GM12892 (cell line): ENCODE measurements around the gene ADIRF.

ENCODE experiments used
- DNase-seq: peaks from one replicate; pipeline ENCODE4 v3.0.0; 2011; ENCODE audit not compliant: insufficient read length
- FAIRE-seq: peaks from 2 replicates; lab custom pipeline; 2011; peaks lifted over from hg19 to GRCh38; lab: Jason Lieb, UNC
- POLR2A ChIP-seq: IDR thresholded peaks from 2 replicates; pipeline ENCODE4 v1.6.1; 2011; ENCODE audit warnings: low read depth, low read length, control low read depth
- POLR2AphosphoS5 ChIP-seq: IDR thresholded peaks from 2 replicates; pipeline ENCODE4 v1.6.1; 2011; ENCODE audit warnings: low read depth, low read length, control low read depth
- TAF1 ChIP-seq: IDR thresholded peaks from 2 replicates; pipeline ENCODE4 v1.6.1; 2011; ENCODE audit warnings: low read depth, mild to moderate bottlenecking, control low read depth, low read length, borderline replicate concordance

Gene ADIRF

GRCh38 chr10:86964061-86964846 is 4.0 kb upstream of the ADIRF start:
- FAIRE-seq: no peak
- TF ChIP-seq POLR2AphosphoS5 (no peak), TAF1 (no peak), POLR2A (no peak)

GRCh38 chr10:86964847-86965190 is 3.5 kb upstream of the ADIRF start:
- TF ChIP-seq POLR2A (no peak), POLR2AphosphoS5 (no peak)
- FAIRE-seq (no peak), DNase-seq (no peak)

More at GRCh38 chr10:86964061-86964846, 4.0 kb upstream of the ADIRF start:
- no peak for DNase-seq

DNA sequence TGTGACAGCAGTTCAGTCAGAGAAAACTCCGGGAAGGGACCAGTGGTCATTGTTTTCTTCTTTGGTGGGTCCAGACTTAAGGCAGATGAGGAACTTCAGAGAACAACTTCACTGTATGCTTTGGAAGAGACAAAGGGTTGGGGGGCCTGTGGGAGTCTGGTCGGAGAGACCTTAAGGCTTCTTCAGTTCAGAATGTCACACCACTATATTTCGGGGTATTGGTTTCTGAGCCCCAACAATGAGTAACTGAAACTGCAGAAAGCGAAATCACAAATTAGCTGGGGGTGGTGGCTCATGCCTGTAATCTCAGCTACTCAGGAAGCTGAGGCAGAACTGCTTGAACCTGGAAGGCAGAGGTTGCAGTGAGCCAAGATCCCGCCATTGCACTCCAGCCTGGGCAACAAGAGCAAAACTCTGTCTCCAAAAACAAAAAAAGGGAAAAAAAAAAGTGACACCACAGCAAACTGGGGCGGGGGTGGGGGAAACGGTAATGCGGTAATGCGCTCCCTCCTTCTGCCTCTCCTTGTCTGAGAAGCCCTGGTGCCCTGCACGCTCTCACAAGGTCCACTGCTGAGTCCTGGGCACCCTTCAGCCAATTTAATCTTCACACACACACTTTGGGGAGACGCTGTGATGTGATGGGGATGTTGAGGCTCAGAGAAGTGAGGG is 2.2 kb upstream of the ADIRF start:
- no peak for DNase-seq
- no peak for FAIRE-seq
- TF ChIP-seq POLR2A (peak; percentile 58), TAF1 (no peak)

GRCh38 chr10:86967481-86967941 is 771 bp upstream of the ADIRF start:
- no peak for FAIRE-seq

GRCh38 chr10:86968994-86969355 is 693 bp downstream of the ADIRF start:
- FAIRE-seq: no peak
- no peak for DNase-seq
- no peak for TF ChIP-seq TAF1
- TF ChIP-seq POLR2A: no peak
- no peak for TF ChIP-seq POLR2AphosphoS5

More at GRCh38 chr10:86967481-86967941, 771 bp upstream of the ADIRF start:
- DNase-seq: no peak
- TF ChIP-seq POLR2A (no peak), POLR2AphosphoS5 (no peak), TAF1 (no peak)

GRCh38 chr10:86969421-86970041 is 1.2 kb downstream of the ADIRF start:
- DNase-seq: no peak
- TF ChIP-seq POLR2A: no peak
- TF ChIP-seq POLR2AphosphoS5: no peak
- no peak for TF ChIP-seq TAF1
- no peak for FAIRE-seq

DNA sequence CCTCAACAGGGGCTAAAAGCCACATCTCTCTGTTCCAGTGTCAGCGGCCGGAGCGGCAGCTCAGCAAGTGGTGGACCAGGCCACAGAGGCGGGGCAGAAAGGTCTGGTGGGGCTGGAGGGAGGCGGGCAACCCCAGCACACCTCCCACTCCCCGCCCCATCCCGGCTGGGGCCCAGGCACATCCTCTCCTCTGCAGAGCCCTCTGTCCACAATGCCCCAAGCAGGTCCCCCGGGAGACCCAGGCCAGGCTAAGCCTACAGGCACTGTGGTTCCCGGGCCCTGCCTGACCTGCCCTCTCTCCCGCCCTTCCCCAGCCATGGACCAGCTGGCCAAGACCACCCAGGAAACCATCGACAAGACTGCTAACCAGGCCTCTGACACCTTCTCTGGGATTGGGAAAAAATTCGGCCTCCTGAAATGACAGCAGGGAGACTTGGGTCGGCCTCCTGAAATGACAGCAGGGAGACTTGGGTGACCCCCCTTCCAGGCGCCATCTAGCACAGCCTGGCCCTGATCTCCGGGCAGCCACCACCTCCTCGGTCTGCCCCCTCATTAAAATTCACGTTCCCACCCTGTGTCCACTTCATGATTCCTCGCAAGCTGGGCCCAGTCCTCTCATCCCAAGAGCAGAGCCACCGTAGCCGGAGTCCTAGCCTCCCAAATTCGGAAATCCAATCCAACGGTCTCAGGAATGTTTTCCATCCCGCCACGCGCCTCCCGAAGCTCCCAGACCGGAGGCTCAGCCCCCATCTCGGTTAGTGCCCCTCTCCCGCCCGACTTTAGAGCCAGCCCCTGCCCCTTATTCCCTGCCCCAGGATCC is 2.1 kb downstream of the ADIRF start:
- TF ChIP-seq POLR2AphosphoS5 (no peak), POLR2A (no peak), TAF1 (no peak)
- peak; percentile 68 for FAIRE-seq
- DNase-seq: no peak

DNA sequence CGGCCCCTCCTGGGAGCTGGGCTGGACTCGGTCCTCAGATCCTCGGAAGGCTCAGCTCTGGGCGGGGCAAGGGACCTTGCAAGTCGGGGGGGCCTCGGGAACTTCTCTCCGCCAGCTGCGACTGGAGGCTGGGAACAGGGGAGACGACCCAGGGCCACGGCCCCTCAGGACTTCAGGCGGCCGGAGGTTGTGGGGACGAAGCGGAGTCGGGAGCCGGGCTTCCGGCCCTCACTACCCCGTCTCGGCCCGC is 2.6 kb downstream of the ADIRF start:
- peak; percentile 10; the same call in 1 of the 2 replicates for TF ChIP-seq TAF1
- TF ChIP-seq POLR2AphosphoS5: peak; percentile 63; the same call in 1 of the 2 replicates
- TF ChIP-seq POLR2A: peak; percentile 69; the same call in 1 of the 2 replicates
- DNase-seq: no peak
- FAIRE-seq: peak; percentile 24

GRCh38 chr10:86971232-86971991 is 3.1 kb downstream of the ADIRF start:
- DNase-seq (peak; percentile 86), FAIRE-seq (peak; percentile 93)
- TF ChIP-seq TAF1 (0 out of 2 replicates have a peak, but pooled peaks have one; percentile 3), POLR2A (peak; percentile 7; the same call in 1 of the 2 replicates), POLR2AphosphoS5 (no peak)

GRCh38 chr10:86972613-86973380 is 4.5 kb downstream of the ADIRF start:
- no peak for TF ChIP-seq POLR2AphosphoS5
- no peak for TF ChIP-seq POLR2A
- TF ChIP-seq TAF1: no peak
- DNase-seq (no peak), FAIRE-seq (no peak)

- no peak for FAIRE-seq
- TF ChIP-seq TAF1: no peak
- no peak for TF ChIP-seq POLR2A
- no peak for TF ChIP-seq POLR2AphosphoS5
- no peak for DNase-seq
Observed at GRCh38 chr10:86974484-86974883, 6.2 kb downstream of the ADIRF start.
